K562 (cell line): Measurements from ENCODE around the gene MTO1. TPM values are rescaled to one million over a fixed set of nuclear protein-coding genes. Genes with fewer than 3 reads are reported as not detected.

Source experiments
- ARID1B ChIP-seq: fragments of 450-650 bp; IDR thresholded peaks from 2 replicates; pipeline ENCODE4 v1.6.1; 2016; ENCODE audit warnings: antibody characterized with exemption, mild to moderate bottlenecking, inconsistent platforms
- BHLHE40 ChIP-seq: IDR thresholded peaks from 2 replicates; pipeline ENCODE4 v1.6.1; 2011; ENCODE audit warnings: low read length, improper control_type of control experiment
- CBFA2T3 ChIP-seq: fragments of 450-650 bp; IDR thresholded peaks from 2 replicates; pipeline ENCODE4 v1.6.1; 2017
- HNRNPK ChIP-seq: fragments of 200-400 bp; formaldehyde crosslinking; IDR thresholded peaks from one replicate; pipeline ENCODE4 v1.6.1; 2018; ENCODE audit warnings: mild to moderate bottlenecking, low read depth, low read length; ENCODE audit not compliant: poor library complexity, severe bottlenecking
- LEF1 ChIP-seq: fragments of 450-650 bp; IDR thresholded peaks from 2 replicates; pipeline ENCODE4 v1.6.1; 2016; ENCODE audit warnings: mild to moderate bottlenecking
- MEIS2 ChIP-seq: fragments of 450-650 bp; IDR thresholded peaks from 2 replicates; pipeline ENCODE4 v1.6.1; 2014; ENCODE audit warnings: mild to moderate bottlenecking; ENCODE audit not compliant: partially characterized antibody
- STAT5A ChIP-seq: IDR thresholded peaks from 2 replicates; pipeline ENCODE4 v1.6.1; 2012; ENCODE audit warnings: low read length, inconsistent platforms, borderline replicate concordance
- TSHZ1 ChIP-seq: fragments of 250-450 bp; sonication (Bioruptor Pico); IDR thresholded peaks from 2 replicates; pipeline ENCODE4 v1.4.0; 2020; ENCODE audit warnings: mild to moderate bottlenecking, moderate library complexity
- ZKSCAN3 ChIP-seq: fragments of 250-450 bp; sonication (Bioruptor Pico); IDR thresholded peaks from 2 replicates; pipeline ENCODE4 v1.4.0; 2020
- ZNF354B ChIP-seq: fragments of 250-450 bp; sonication (Bioruptor Pico); IDR thresholded peaks from 2 replicates; pipeline ENCODE4 v1.4.0; 2020
- polyA plus RNA-seq, 8 experiments: library from polyadenylated mRNA; depleted of rRNA in 4 of 8; stranded (reverse) in 5 of 8; unstranded in 3 of 8; fragments of >200 nt; fragmentation: Nextera tagmentation in 2 of 8; fragmentation: Illumina TruSeq in 1 of 8; extraction: Ambion mirVana in 2 of 8; extraction: Trizol in 1 of 8; gene quantifications; 2 replicates each; pipeline versions ENCODE4 v1.2.1 to v1.2.3, GENCODE V29; 2011 to 2014; ENCODE audit warnings: inconsistent platforms in 1 of 8, missing spikeins in 1 of 8
- total RNA-seq, 7 experiments: library from RNA; depleted of rRNA in 6 of 7; stranded (reverse); fragments of >200 nt in 6 of 7; fragmentation: Illumina TruSeq in 2 of 7; extraction: Trizol in 2 of 7; gene quantifications; 2 replicates each; pipeline versions ENCODE4 v1.2.1 to v1.2.3, GENCODE V29; 2011 to 2021; ENCODE audit warnings: low replicate concordance in 1 of 7
- TF ChIP-seq, protein P1 (sequence below): sonication (generic); formaldehyde crosslinking; IDR thresholded peaks from 2 replicates; pipeline ENCODE4 v1.8.0; 2023; ENCODE audit warnings: mild to moderate bottlenecking, missing genetic modification reagents

The MTO1 gene
- total and polyA plus RNA-seq, 9 of the 15 experiments (the other 6 are each of a cell fraction or from before 2014, with no cell fraction given) = 33.4 to 62.3 (median 50.6) TPM

- TF ChIP-seq, protein P1, sequence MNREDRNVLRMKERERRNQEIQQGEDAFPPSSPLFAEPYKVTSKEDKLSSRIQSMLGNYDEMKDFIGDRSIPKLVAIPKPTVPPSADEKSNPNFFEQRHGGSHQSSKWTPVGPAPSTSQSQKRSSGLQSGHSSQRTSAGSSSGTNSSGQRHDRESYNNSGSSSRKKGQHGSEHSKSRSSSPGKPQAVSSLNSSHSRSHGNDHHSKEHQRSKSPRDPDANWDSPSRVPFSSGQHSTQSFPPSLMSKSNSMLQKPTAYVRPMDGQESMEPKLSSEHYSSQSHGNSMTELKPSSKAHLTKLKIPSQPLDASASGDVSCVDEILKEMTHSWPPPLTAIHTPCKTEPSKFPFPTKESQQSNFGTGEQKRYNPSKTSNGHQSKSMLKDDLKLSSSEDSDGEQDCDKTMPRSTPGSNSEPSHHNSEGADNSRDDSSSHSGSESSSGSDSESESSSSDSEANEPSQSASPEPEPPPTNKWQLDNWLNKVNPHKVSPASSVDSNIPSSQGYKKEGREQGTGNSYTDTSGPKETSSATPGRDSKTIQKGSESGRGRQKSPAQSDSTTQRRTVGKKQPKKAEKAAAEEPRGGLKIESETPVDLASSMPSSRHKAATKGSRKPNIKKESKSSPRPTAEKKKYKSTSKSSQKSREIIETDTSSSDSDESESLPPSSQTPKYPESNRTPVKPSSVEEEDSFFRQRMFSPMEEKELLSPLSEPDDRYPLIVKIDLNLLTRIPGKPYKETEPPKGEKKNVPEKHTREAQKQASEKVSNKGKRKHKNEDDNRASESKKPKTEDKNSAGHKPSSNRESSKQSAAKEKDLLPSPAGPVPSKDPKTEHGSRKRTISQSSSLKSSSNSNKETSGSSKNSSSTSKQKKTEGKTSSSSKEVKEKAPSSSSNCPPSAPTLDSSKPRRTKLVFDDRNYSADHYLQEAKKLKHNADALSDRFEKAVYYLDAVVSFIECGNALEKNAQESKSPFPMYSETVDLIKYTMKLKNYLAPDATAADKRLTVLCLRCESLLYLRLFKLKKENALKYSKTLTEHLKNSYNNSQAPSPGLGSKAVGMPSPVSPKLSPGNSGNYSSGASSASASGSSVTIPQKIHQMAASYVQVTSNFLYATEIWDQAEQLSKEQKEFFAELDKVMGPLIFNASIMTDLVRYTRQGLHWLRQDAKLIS = no peak
- no peak for TF ChIP-seq TSHZ1 (CRISPR knock-in tag)
- no peak for TF ChIP-seq ZKSCAN3
- TF ChIP-seq ZNF354B = no peak
- TF ChIP-seq STAT5A = peak; percentile 71
- peak; percentile 72 for TF ChIP-seq CBFA2T3
- TF ChIP-seq LEF1 = no peak
- peak; percentile 95 for TF ChIP-seq MEIS2
- no peak for TF ChIP-seq BHLHE40
- TF ChIP-seq ARID1B = peak; percentile 24; the same call in 1 of the 2 replicates
- no peak for TF ChIP-seq HNRNPK
These were observed 40.0 kb upstream of the MTO1 start (continued) for GRCh38 chr6:73421534-73421933.
